ENCODE results near the gene VANGL1. TPM values are rescaled to one million over a fixed set of nuclear protein-coding genes. Genes with fewer than 3 reads are reported as not detected.

Gene VANGL1
- total and polyA plus RNA-seq, 2 of the 8 experiments (the other 6 are each of a cell fraction or from before 2014, with no cell fraction given): 9.4 to 13.4 TPM

DNA sequence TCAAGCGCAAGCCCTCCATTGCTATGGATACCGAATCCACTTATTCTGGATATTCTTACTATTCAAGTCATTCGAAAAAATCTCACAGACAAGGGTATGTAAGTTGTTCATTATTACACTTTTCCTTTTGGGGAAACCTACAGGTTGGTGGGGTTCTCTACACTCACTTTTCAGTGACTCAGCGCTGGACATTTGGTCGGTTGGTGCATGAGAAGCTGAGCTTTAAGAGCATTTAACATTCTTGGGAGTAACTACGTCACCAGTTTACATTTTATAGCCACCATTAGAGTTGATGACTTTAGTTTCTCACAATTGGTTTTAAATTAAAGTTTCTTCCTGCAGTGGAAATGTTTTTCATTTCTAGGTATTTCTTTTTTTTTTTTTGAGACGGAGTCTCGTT is 9.6 kb downstream of the VANGL1 start (continued):
- TF ChIP-seq EZH2 (IDR thresholded peaks at IDR 0.05; ENCODE audit: low read depth, low read length, severe bottlenecking) (no peak), KDM5A (IDR thresholded peaks at IDR 0.05; ENCODE audit: low read length) (no peak), CHD2 (IDR thresholded peaks at IDR 0.05; ENCODE audit: low read length) (no peak), TCF12 (IDR thresholded peaks at IDR 0.05; ENCODE audit: low read depth, low read length) (no peak), PHF8 (conservative IDR thresholded peaks at IDR 0.05; ENCODE audit: low read depth, low read length) (no peak)
- TF ChIP-seq, protein P1, sequence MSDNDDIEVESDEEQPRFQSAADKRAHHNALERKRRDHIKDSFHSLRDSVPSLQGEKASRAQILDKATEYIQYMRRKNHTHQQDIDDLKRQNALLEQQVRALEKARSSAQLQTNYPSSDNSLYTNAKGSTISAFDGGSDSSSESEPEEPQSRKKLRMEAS (IDR thresholded peaks at IDR 0.05): no peak

Data from H1 (cell line).